GM12878 (cell line): ENCODE data around the gene CHURC1. TPM values are rescaled to one million over a fixed set of nuclear protein-coding genes. Genes with fewer than 3 reads are reported as not detected.

ENCODE experiments used
- ATAC-seq: fragments of 200-7000 bp; cut with Tn5 transposase; 3 replicates; pipeline ENCODE4 v1.9.1; 2020; ENCODE audit warnings: mild to moderate bottlenecking, moderate library complexity
- BruUV-seq: library from RNA; stranded (reverse); fragments of 400-500 nt; replicated peaks from 2 replicates; lab custom pipeline; 2021; lab: Mats Ljungman, UMichigan
- CTCF ChIA-PET: fragments of 300-600 bp; sonication (Branson Sonifier 250); formaldehyde crosslinking; extraction: SDS; loops from one replicate; lab custom pipeline; 2021; ENCODE audit warnings: inconsistent platforms; lab: Yijun Ruan, JAX
- POLR2A ChIA-PET: fragments of 350-600 bp; formaldehyde crosslinking; extraction: SDS; loops from one replicate; lab custom pipeline; 2021; ENCODE audit warnings: inconsistent platforms; lab: Charles Lee
- RAD21 ChIA-PET: fragments of 300-600 bp; sonication (Branson Sonifier 250); formaldehyde crosslinking; loops from one replicate; lab custom pipeline; 2023; ENCODE audit warnings: antibody characterized with exemption; ENCODE audit not compliant: unreplicated experiment; lab: Charles Lee
- SMC1A ChIA-PET: fragments of 300-600 bp; sonication (Branson Sonifier 250); formaldehyde crosslinking; loops from one replicate; lab custom pipeline; 2023; ENCODE audit not compliant: unreplicated experiment, uncharacterized antibody; lab: Charles Lee
- DNase-seq: peaks from one replicate; pipeline ENCODE4 v3.0.0-alpha.2; 2011; ENCODE audit warnings: low read depth, low spot score
- FAIRE-seq: peaks from 3 replicates; lab custom pipeline; 2011; peaks lifted over from hg19 to GRCh38; lab: Jason Lieb, UNC
- H2AFZ ChIP-seq: 2 replicates; pipeline ENCODE4 v1.6.0; 2011; ENCODE audit warnings: low read depth, low read length, control low read depth; ENCODE audit not compliant: control insufficient read depth
- H3K27ac ChIP-seq: 2 replicates; pipeline ENCODE4 v1.5.1; 2011; ENCODE audit warnings: control low read depth; ENCODE audit not compliant: control insufficient read depth, insufficient read depth
- H3K27me3 ChIP-seq, 2 experiments: replicated peaks in 1 of 2; 2 replicates each; pipeline versions ENCODE4 v1.6.0 to v1.6.1; 2011; ENCODE audit warnings: low read length in 1 of 2; ENCODE audit not compliant: control insufficient read depth in 2 of 2, insufficient read depth in 2 of 2
- H3K36me3 ChIP-seq, 2 experiments: 2 replicates each; pipeline ENCODE4 v1.5.1; 2011; ENCODE audit warnings: low read length in 1 of 2; ENCODE audit not compliant: control insufficient read depth in 2 of 2, insufficient read depth in 2 of 2
- H3K4me1 ChIP-seq: 2 replicates; pipeline ENCODE4 v1.6.1; 2011; ENCODE audit warnings: mild to moderate bottlenecking, low read length, moderate library complexity, mixed read lengths; ENCODE audit not compliant: control insufficient read depth, insufficient read depth
- H3K4me2 ChIP-seq: 2 replicates; pipeline ENCODE4 v1.6.0; 2011; ENCODE audit warnings: control low read depth; ENCODE audit not compliant: control insufficient read depth, insufficient read depth
- H3K4me3 ChIP-seq: fragments of 200-600 bp; sonication (generic); 2 replicates; pipeline ENCODE4 v1.5.1; 2016
- H3K79me2 ChIP-seq: 2 replicates; pipeline ENCODE4 v1.6.0; 2011; ENCODE audit warnings: low read length; ENCODE audit not compliant: control insufficient read depth, insufficient read depth
- H3K9ac ChIP-seq: 2 replicates; pipeline ENCODE4 v1.8.0; 2011; ENCODE audit warnings: low read length, control low read depth, mixed read lengths; ENCODE audit not compliant: control insufficient read depth, insufficient read depth
- H3K9me3 ChIP-seq: replicated peaks from 3 replicates; pipeline ENCODE4 v1.5.1; 2011; ENCODE audit warnings: mild to moderate bottlenecking, low read length; ENCODE audit not compliant: control insufficient read depth, insufficient read depth
- H4K20me1 ChIP-seq: 2 replicates; pipeline ENCODE4 v1.6.0; 2011; ENCODE audit not compliant: control insufficient read depth, insufficient read depth
- BACH1 ChIP-seq: fragments of 450-650 bp; IDR thresholded peaks from 2 replicates; pipeline ENCODE4 v1.6.1; 2017; ENCODE audit warnings: mild to moderate bottlenecking, borderline replicate concordance
- BHLHE40 ChIP-seq, 2 experiments: fragments of 450-650 bp in 1 of 2; IDR thresholded peaks; 2 replicates each; pipeline ENCODE4 v1.6.1; 2011 to 2017; ENCODE audit warnings: low read depth in 2 of 2, borderline replicate concordance in 1 of 2, improper control_type of control experiment in 1 of 2, low read length in 1 of 2, mild to moderate bottlenecking in 1 of 2
- CUX1 ChIP-seq: IDR thresholded peaks from 2 replicates; pipeline ENCODE4 v1.6.1; 2012; ENCODE audit warnings: improper control_type of control experiment, low read depth, low read length; ENCODE audit not compliant: insufficient replicate concordance
- EGR1 ChIP-seq, 2 experiments: IDR thresholded peaks; 1 replicate in 1 of 2; 2 replicates in 1 of 2; pipeline ENCODE4 v1.6.1; 2011 to 2012; ENCODE audit warnings: low read depth in 2 of 2, low read length in 2 of 2, borderline replicate concordance in 1 of 2, mild to moderate bottlenecking in 1 of 2, moderate library complexity in 1 of 2
- FOS ChIP-seq: IDR thresholded peaks from 3 replicates; pipeline ENCODE4 v1.6.1; 2011; ENCODE audit warnings: borderline replicate concordance; ENCODE audit not compliant: insufficient read length; ENCODE audit errors: extremely low read depth
- IKZF1 ChIP-seq: fragments of 450-650 bp; conservative IDR thresholded peaks from 2 replicates; pipeline ENCODE4 v1.6.1; 2017; ENCODE audit warnings: antibody characterized with exemption, mild to moderate bottlenecking
- MYB ChIP-seq: fragments of 150-350 bp; IDR thresholded peaks from 2 replicates; pipeline ENCODE4 v1.6.1; 2014; ENCODE audit warnings: mild to moderate bottlenecking, low read depth, low read length, borderline replicate concordance
- NFIC ChIP-seq: IDR thresholded peaks from 2 replicates; pipeline ENCODE4 v1.6.1; 2012; ENCODE audit warnings: low read depth, mild to moderate bottlenecking, inconsistent platforms, low read length, moderate library complexity
- RELB ChIP-seq: fragments of 450-650 bp; IDR thresholded peaks from 2 replicates; pipeline ENCODE4 v1.6.1; 2017; ENCODE audit warnings: low read depth, mild to moderate bottlenecking, moderate library complexity
- ZNF622 ChIP-seq: fragments of 450-650 bp; IDR thresholded peaks from 2 replicates; pipeline ENCODE4 v1.6.1; 2017; ENCODE audit warnings: mild to moderate bottlenecking, inconsistent platforms
- WGBS: methylation state at CpG from one replicate; pipeline ENCODE4 v1.1.6; 2016; ENCODE audit warnings: low lambda C conversion rate; ENCODE audit not compliant: insufficient replicate concordance, insufficient coverage; ENCODE audit errors: missing lambda C conversion rate; 5-methylcytosine and 5-hydroxymethylcytosine counted together
- in situ Hi-C: fragments of 300-500 bp; cut with MboI; formaldehyde crosslinking; loops from 9 replicates; pipeline ENCODE4 v1.14.3; 2018; ENCODE audit warnings: mixed read lengths
- intact Hi-C: fragments of 100-400 bp; cut with micrococcal nuclease; formaldehyde crosslinking; loops from one replicate; pipeline ENCODE4 v1.14.2; 2022; ENCODE audit not compliant: unreplicated experiment
- polyA plus RNA-seq, 11 experiments: library from polyadenylated mRNA; depleted of rRNA in 4 of 11; unstranded in 6 of 11; stranded (reverse) in 5 of 11; fragments of >200 nt; fragmentation: Nextera tagmentation in 4 of 11; fragmentation: Illumina TruSeq in 1 of 11; extraction: Ambion mirVana in 4 of 11; extraction: Trizol in 1 of 11; gene quantifications; 1 replicate in 1 of 11; 2 replicates in 10 of 11; pipeline versions ENCODE4 v1.2.1 to v1.2.3, GENCODE V29; 2011 to 2016; ENCODE audit warnings: inconsistent platforms in 2 of 11, missing spikeins in 2 of 11, low read depth in 1 of 11
- total RNA-seq, 4 experiments: library from RNA; depleted of rRNA in 3 of 4; stranded (reverse); fragments of >200 nt in 3 of 4; fragmentation: Illumina TruSeq in 1 of 4; extraction: Trizol in 1 of 4; gene quantifications; 2 replicates each; pipeline versions ENCODE4 v1.2.1 to v1.2.3, GENCODE V29; 2013 to 2021

CHURC1 gene
- total and polyA plus RNA-seq, 10 of the 15 experiments (the other 5 are each of a cell fraction or from before 2014, with no cell fraction given) = 41.0 to 421 (median 140) TPM

- FAIRE-seq = no peak
- Histone ChIP-seq H4K20me1 (no peaks in the 10 kb centered on the region), H3K4me3 (no peak overlapping the region), H3K4me1 (no peaks in the 10 kb centered on the region), H3K9ac (no peak overlapping the region), H2AFZ (no peak overlapping the region), H3K27ac (no peak overlapping the region), H3K79me2 (no peaks in the 10 kb centered on the region), H3K36me3 (no peaks in the 10 kb centered on the region), H3K27me3 (no peaks in the 10 kb centered on the region; a peak in 1 of 4 replicates), H3K4me2 (no peak overlapping the region), H3K9me3 (no peaks in the 10 kb centered on the region)
- intact Hi-C loops = loop anchor here (10.0 kb wide), 2 partner anchors 305 kb away; no protein-coding TSS in a partner anchor
- WGBS = 69% methylated on average over 5 of the region's 5 CpGs
- no peak for TF ChIP-seq ZNF622
- TF ChIP-seq FOS = no peak
- TF ChIP-seq NFIC = no peak
- no peak for TF ChIP-seq BACH1
- no peak for TF ChIP-seq MYB
- no peak for TF ChIP-seq CUX1
- TF ChIP-seq RELB = no peak
- TF ChIP-seq EGR1 (IDR thresholded peaks at IDR 0.05; ENCODE audit: borderline replicate concordance in 1 of 2, low read depth in 2 of 2, low read length in 2 of 2) = no peak
- TF ChIP-seq BHLHE40 (IDR thresholded peaks at IDR 0.05; ENCODE audit: borderline replicate concordance in 1 of 2, low read depth in 2 of 2, low read length in 1 of 2) = no peak
- no peak for TF ChIP-seq IKZF1
- no peak for DNase-seq
- POLR2A ChIA-PET = no interaction called here
- CTCF ChIA-PET = interaction anchor here (1.4 kb wide), 1 partner anchor 40 kb away, joined by 3 read pairs; no protein-coding TSS in a partner anchor
- SMC1A ChIA-PET = interaction anchor here (1.0 kb wide), 1 partner anchor 13 kb away, joined by 3 read pairs; no protein-coding TSS in a partner anchor
- in situ Hi-C loops = loop anchor here (5.0 kb wide), 1 partner anchor 152 kb away; no protein-coding TSS in a partner anchor
- no TSS peak for BruUV-seq
- no peak for ATAC-seq
- RAD21 ChIA-PET = no interaction called here
Observed at GRCh38 chr14:64979336-64980074, 65.2 kb downstream of the CHURC1 start.
